ENCODE measurements around the gene UNK. TPM values are rescaled to one million over a fixed set of nuclear protein-coding genes. Genes with fewer than 3 reads are reported as not detected.

Gene UNK
- total and polyA plus RNA-seq, 12 donors, result 11.6 to 21.3 (median 14.7) TPM

DNA sequence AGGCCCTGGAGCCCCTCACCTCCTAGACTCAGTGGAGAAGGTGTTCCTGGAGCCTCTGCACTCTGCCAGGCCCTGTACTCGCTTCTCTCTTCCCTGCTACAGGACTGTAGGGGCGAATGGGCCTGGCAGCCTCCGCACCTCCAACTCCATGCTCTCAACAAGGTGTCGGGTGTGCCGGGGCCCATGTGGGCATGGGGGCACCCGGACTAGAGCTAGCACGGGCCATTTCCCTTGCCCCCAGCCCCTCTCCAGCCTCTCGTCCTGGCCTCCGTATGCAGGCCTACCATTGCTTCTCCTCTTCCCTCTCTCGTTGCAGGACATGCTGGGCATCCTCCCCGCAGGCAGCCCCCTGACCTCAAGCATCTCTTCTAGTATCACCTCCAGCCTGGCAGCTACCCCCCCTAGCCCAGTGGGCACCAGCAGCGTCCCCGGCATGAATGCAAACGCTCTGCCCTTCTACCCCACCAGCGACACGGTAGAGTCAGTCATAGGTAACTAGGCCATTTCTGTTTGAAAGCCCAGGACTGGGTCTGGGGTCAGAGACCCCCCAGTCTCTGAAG is 33.8 kb downstream of the UNK start:
- Histone ChIP-seq H3K27ac (no peak overlapping the region), H3K4me1 (peaks cover 0 to 12% (median 0%) of the 10 kb centered on the region in 9 donors), H3K36me3 (peaks cover 6 to 100% (median 66%) of the 10 kb centered on the region in 9 donors), H3K27me3 (no peaks in the 10 kb centered on the region), H3K4me3 (no peak overlapping the region), H3K9me3 (no peaks in the 10 kb centered on the region)
- WGBS, 2 donors, result 94% methylated on average over 16 of the region's 16 CpGs
- no peak for DNase-seq
- intact Hi-C loops (cut with DNase I), result no loop called here
- no peak for TF ChIP-seq CTCF (IDR thresholded peaks at IDR 0.05)
- no peak for ATAC-seq

- no peak for ATAC-seq
- DNase-seq, result no peak
- H3K27ac ChIP-seq, result no peak overlapping the region
- peaks cover 0 to 12% (median 0%) of the 10 kb centered on the region in 9 donors for H3K4me1 ChIP-seq
- intact Hi-C loops (cut with DNase I), result no loop called here
- no peaks in the 10 kb centered on the region for H3K27me3 ChIP-seq
- H3K4me3 ChIP-seq, result no peak overlapping the region
- TF ChIP-seq CTCF (IDR thresholded peaks at IDR 0.05), result no peak
- no peaks in the 10 kb centered on the region for H3K9me3 ChIP-seq
- H3K36me3 ChIP-seq, result peaks cover 9 to 100% (median 73%) of the 10 kb centered on the region in 9 donors
- 90 to 95% methylated on average over 7 of the region's 7 CpGs for WGBS, 2 donors
These were observed 34.5 kb downstream of the UNK start for GRCh38 chr17:75819116-75819515.

GRCh38 chr17:75819678-75820077 is 35.1 kb downstream of the UNK start:
- TF ChIP-seq CTCF (IDR thresholded peaks at IDR 0.05), result no peak
- 84 to 91% methylated on average over 16 of the region's 16 CpGs for WGBS, 2 donors
- Histone ChIP-seq H3K36me3 (peaks cover 9 to 100% (median 75%) of the 10 kb centered on the region in 9 donors), H3K27ac (no peak overlapping the region), H3K27me3 (no peaks in the 10 kb centered on the region), H3K9me3 (no peaks in the 10 kb centered on the region), H3K4me1 (peaks cover 0 to 15% (median 0%) of the 10 kb centered on the region in 9 donors), H3K4me3 (no peak overlapping the region)
- ATAC-seq, result peak in 1 of 8 donors; percentile 9
- intact Hi-C loops (cut with DNase I), result loop anchor here in 1 of 10 donors (10.0 kb wide), 1 partner anchor 45 kb away; a partner anchor contains a TSS
- no peak for DNase-seq

GRCh38 chr17:75820094-75821080 is 35.8 kb downstream of the UNK start:
- no peaks in the 10 kb centered on the region for H3K9me3 ChIP-seq
- TF ChIP-seq CTCF (IDR thresholded peaks at IDR 0.05), result no peak
- intact Hi-C loops (cut with DNase I), result loop anchor here in 1 of 10 donors (10.0 kb wide), 1 partner anchor 46 kb away; a partner anchor contains a TSS
- WGBS, 2 donors, result 85 to 87% methylated on average over 21 of the region's 21 CpGs
- no peaks in the 10 kb centered on the region for H3K27me3 ChIP-seq
- peaks cover 0 to 17% (median 0%) of the 10 kb centered on the region in 9 donors for H3K4me1 ChIP-seq
- H3K36me3 ChIP-seq, result peaks cover 9 to 100% (median 73%) of the 10 kb centered on the region in 9 donors
- H3K4me3 ChIP-seq, result no peak overlapping the region
- no peak for DNase-seq
- no peak overlapping the region for H3K27ac ChIP-seq
- no peak for ATAC-seq
